ENCODE measurements around the gene ST3GAL3.

Gene ST3GAL3

GRCh38 chr1:43960798-43961197 lies 253.5 kb downstream of the ST3GAL3 start:
- TF ChIP-seq, protein P1, sequence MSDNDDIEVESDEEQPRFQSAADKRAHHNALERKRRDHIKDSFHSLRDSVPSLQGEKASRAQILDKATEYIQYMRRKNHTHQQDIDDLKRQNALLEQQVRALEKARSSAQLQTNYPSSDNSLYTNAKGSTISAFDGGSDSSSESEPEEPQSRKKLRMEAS (IDR thresholded peaks at IDR 0.05; ENCODE audit: low read depth, low read length): no peak
- TF ChIP-seq, protein P2, sequence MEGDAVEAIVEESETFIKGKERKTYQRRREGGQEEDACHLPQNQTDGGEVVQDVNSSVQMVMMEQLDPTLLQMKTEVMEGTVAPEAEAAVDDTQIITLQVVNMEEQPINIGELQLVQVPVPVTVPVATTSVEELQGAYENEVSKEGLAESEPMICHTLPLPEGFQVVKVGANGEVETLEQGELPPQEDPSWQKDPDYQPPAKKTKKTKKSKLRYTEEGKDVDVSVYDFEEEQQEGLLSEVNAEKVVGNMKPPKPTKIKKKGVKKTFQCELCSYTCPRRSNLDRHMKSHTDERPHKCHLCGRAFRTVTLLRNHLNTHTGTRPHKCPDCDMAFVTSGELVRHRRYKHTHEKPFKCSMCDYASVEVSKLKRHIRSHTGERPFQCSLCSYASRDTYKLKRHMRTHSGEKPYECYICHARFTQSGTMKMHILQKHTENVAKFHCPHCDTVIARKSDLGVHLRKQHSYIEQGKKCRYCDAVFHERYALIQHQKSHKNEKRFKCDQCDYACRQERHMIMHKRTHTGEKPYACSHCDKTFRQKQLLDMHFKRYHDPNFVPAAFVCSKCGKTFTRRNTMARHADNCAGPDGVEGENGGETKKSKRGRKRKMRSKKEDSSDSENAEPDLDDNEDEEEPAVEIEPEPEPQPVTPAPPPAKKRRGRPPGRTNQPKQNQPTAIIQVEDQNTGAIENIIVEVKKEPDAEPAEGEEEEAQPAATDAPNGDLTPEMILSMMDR (IDR thresholded peaks at IDR 0.05; ENCODE audit: low read depth, low read length): no peak
- TF ChIP-seq MYC (IDR thresholded peaks at IDR 0.05; ENCODE audit: low read depth, low read length) (no peak), POLR2A (IDR thresholded peaks at IDR 0.05; ENCODE audit: extremely low read depth, insufficient read length) (no peak)
- DNase-seq (ENCODE audit: low read depth): no peak
- no peak overlapping the region for H3K4me3 ChIP-seq (ENCODE audit: low read depth, low read length)

DNA sequence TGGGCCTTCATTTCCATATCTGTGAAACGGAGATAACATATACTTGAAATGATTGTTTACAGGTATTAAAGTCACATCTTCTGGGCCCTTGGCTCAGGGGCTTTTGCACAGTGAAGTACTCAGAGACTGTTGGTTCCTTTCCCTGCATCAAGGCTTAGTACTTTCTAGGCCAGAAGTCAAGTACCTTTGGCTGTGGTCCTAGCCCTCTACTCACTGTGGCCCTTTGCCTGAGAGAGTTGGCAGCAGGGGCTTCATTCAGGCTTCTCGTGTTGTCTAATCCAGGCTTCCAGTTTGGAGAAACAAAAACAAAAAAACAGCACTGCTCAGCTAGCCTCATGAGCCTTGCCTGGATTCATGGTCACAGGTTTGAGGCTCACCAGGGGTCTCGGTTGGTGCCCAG lies 254.4 kb downstream of the ST3GAL3 start:
- TF ChIP-seq, protein P2 (IDR thresholded peaks at IDR 0.05; ENCODE audit: low read depth, low read length): no peak
- TF ChIP-seq POLR2A (IDR thresholded peaks at IDR 0.05; ENCODE audit: extremely low read depth, insufficient read length): no peak
- TF ChIP-seq, protein P1 (IDR thresholded peaks at IDR 0.05; ENCODE audit: low read depth, low read length): no peak
- TF ChIP-seq MYC (IDR thresholded peaks at IDR 0.05; ENCODE audit: low read depth, low read length): no peak
- H3K4me3 ChIP-seq (ENCODE audit: low read depth, low read length): no peak overlapping the region
- no peak for DNase-seq (ENCODE audit: low read depth)

GRCh38 chr1:43962324-43962723 lies 255.0 kb downstream of the ST3GAL3 start:
- no peak overlapping the region for H3K4me3 ChIP-seq (ENCODE audit: low read depth, low read length)
- TF ChIP-seq MYC (IDR thresholded peaks at IDR 0.05; ENCODE audit: low read depth, low read length) (no peak), POLR2A (IDR thresholded peaks at IDR 0.05; ENCODE audit: extremely low read depth, insufficient read length) (no peak)
- TF ChIP-seq, protein P1 (IDR thresholded peaks at IDR 0.05; ENCODE audit: low read depth, low read length): no peak
- TF ChIP-seq, protein P2 (IDR thresholded peaks at IDR 0.05; ENCODE audit: low read depth, low read length): no peak
- no peak for DNase-seq (ENCODE audit: low read depth)

- no peak overlapping the region for H3K4me3 ChIP-seq (ENCODE audit: low read depth, low read length)
- DNase-seq (ENCODE audit: low read depth): peak; percentile 64
- TF ChIP-seq POLR2A (IDR thresholded peaks at IDR 0.05; ENCODE audit: extremely low read depth, insufficient read length) (no peak), MYC (IDR thresholded peaks at IDR 0.05; ENCODE audit: low read depth, low read length) (no peak)
- TF ChIP-seq, protein P1 (IDR thresholded peaks at IDR 0.05; ENCODE audit: low read depth, low read length): no peak
- TF ChIP-seq, protein P2 (IDR thresholded peaks at IDR 0.05; ENCODE audit: low read depth, low read length): no peak
These were observed 255.7 kb downstream of the ST3GAL3 start for GRCh38 chr1:43963006-43963405.

DNA sequence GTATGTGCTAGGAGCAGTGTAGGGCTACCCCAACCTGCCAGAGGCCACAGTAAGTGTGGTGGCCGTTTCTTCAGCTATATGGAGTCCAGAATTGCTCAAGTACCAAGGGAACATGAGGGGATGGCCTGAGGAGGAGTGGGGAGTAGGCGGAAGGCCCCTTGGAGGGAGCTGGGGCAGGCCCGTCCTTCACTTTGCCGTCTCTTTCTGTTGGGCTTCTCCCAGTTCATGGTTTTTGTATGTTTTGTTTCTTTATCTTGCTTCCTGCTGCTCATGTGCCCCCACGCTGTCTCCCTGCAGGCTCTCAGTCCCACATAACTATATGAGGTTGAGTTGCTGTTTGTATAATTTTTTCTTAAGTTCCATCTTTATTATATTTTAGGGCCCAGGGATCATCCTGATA lies 256.6 kb downstream of the ST3GAL3 start:
- DNase-seq (ENCODE audit: low read depth): peak; percentile 52
- H3K4me3 ChIP-seq (ENCODE audit: low read depth, low read length): no peak overlapping the region
- no peak for TF ChIP-seq MYC (IDR thresholded peaks at IDR 0.05; ENCODE audit: low read depth, low read length)
- TF ChIP-seq POLR2A (IDR thresholded peaks at IDR 0.05; ENCODE audit: extremely low read depth, insufficient read length): no peak
- TF ChIP-seq, protein P2 (IDR thresholded peaks at IDR 0.05; ENCODE audit: low read depth, low read length): no peak
- TF ChIP-seq, protein P1 (IDR thresholded peaks at IDR 0.05; ENCODE audit: low read depth, low read length): no peak

Measured in NB4 (cell line).